Esophagus muscularis mucosa (tissue), 4 donors: ENCODE results near the gene HECTD4. TPM values are rescaled to one million over a fixed set of nuclear protein-coding genes. Genes with fewer than 3 reads are reported as not detected.

Experiments
- DNase-seq: peaks from one replicate; pipeline ENCODE4 v3.0.0-alpha.2; 2017; ENCODE audit errors: extremely low spot score
- H3K27ac ChIP-seq, 4 donors: fragments of 200-600 bp; sonication (generic); replicated peaks in 1 of 4; 1 replicate in 3 of 4; 2 replicates in 1 of 4; pipeline ENCODE4 v1.5.1; 2016 to 2019; ENCODE audit warnings: mild to moderate bottlenecking in 1 of 4
- H3K27me3 ChIP-seq, 4 donors: fragments of 200-600 bp; sonication (generic); one replicate each; pipeline versions ENCODE4 v1.5.1 to v1.6.0; 2016 to 2019
- H3K36me3 ChIP-seq, 4 donors: fragments of 200-600 bp; sonication (generic); one replicate each; pipeline ENCODE4 v1.5.1; 2016 to 2019
- H3K4me1 ChIP-seq, 4 donors: fragments of 200-600 bp; sonication (generic); one replicate each; pipeline ENCODE4 v1.5.1; 2016 to 2019
- H3K4me3 ChIP-seq, 4 donors: fragments of 200-600 bp; sonication (generic); 1 replicate in 2 of 4; 2 replicates in 2 of 4; pipeline ENCODE4 v1.5.1; 2016 to 2019; ENCODE audit warnings: mild to moderate bottlenecking in 4 of 4, moderate library complexity in 1 of 4
- H3K9me3 ChIP-seq, 4 donors: fragments of 200-600 bp; sonication (generic); 1 replicate in 3 of 4; 2 replicates in 1 of 4; pipeline ENCODE4 v1.5.1; 2016 to 2019
- CTCF ChIP-seq, 3 experiments: fragments of 200-600 bp in 2 of 3; fragments of 450-650 bp in 1 of 3; sonication (generic) in 2 of 3; IDR thresholded peaks; one replicate each; pipeline ENCODE4 v1.5.1; 2017 to 2019; ENCODE audit warnings: antibody characterized with exemption in 3 of 3, mild to moderate bottlenecking in 2 of 3, moderate library complexity in 1 of 3
- EP300 ChIP-seq: sonication (generic); formaldehyde crosslinking; IDR thresholded peaks from one replicate; pipeline ENCODE4 v1.6.1; 2017; ENCODE audit warnings: antibody characterized with exemption
- POLR2A ChIP-seq: fragments of 450-650 bp; IDR thresholded peaks from one replicate; pipeline ENCODE4 v1.6.1; 2017; ENCODE audit warnings: antibody characterized with exemption, moderate library complexity, mild to moderate bottlenecking, low read depth
- POLR2AphosphoS5 ChIP-seq, 2 donors: sonication (generic); formaldehyde crosslinking; IDR thresholded peaks; one replicate each; pipeline ENCODE4 v1.6.1; 2017; ENCODE audit warnings: antibody characterized with exemption in 2 of 2
- WGBS: methylation state at CpG from one replicate; pipeline ENCODE4 v1.1.5; 2018; 5-methylcytosine and 5-hydroxymethylcytosine counted together
- intact Hi-C: fragments of 100-400 bp; cut with DNase I; formaldehyde crosslinking; loops from one replicate; pipeline ENCODE4 v1.15.1; 2023
- total RNA-seq, 4 donors: library from RNA; depleted of rRNA; stranded (reverse); fragments of >200 nt; gene quantifications; one replicate each; pipeline versions ENCODE4 v1.1.0 to v1.2.1, GENCODE V29; 2016

HECTD4 gene
- total RNA-seq, 4 donors from 2014 or later = 27.3 to 59.3 (median 44.9) TPM

GRCh38 chr12:112185093-112185923, 196.9 kb downstream of the HECTD4 start:
- peak overlapping the region; percentile 20 to 75 (median 52) for H3K27ac ChIP-seq

GRCh38 chr12:112184056-112184887, 198.0 kb downstream of the HECTD4 start:
- peak overlapping the region; percentile 59 to 75 (median 64) for H3K27ac ChIP-seq
- no peaks in the 10 kb centered on the region for H3K9me3 ChIP-seq
- no peak overlapping the region for H3K4me3 ChIP-seq
- 93% methylated on average over 21 of the region's 46 CpGs for WGBS
- H3K27me3 ChIP-seq = no peaks in the 10 kb centered on the region
- no peak for DNase-seq
- intact Hi-C loops = no loop called here
- H3K4me1 ChIP-seq = peaks cover 3 to 46% (median 41%) of the 10 kb centered on the region in 4 donors
- TF ChIP-seq CTCF (IDR thresholded peaks at IDR 0.05) = no peak
- H3K36me3 ChIP-seq = peaks cover 13 to 72% (median 59%) of the 10 kb centered on the region in 4 donors

More at GRCh38 chr12:112185093-112185923, 196.9 kb downstream of the HECTD4 start:
- Histone ChIP-seq H3K36me3 (peaks cover 20 to 72% (median 59%) of the 10 kb centered on the region in 4 donors), H3K4me3 (no peak overlapping the region), H3K27me3 (no peaks in the 10 kb centered on the region), H3K9me3 (no peaks in the 10 kb centered on the region), H3K4me1 (peaks cover 3 to 46% (median 41%) of the 10 kb centered on the region in 4 donors)
- intact Hi-C loops = no loop called here
- no peak for DNase-seq
- TF ChIP-seq POLR2A = no peak
- TF ChIP-seq EP300 = no peak
- TF ChIP-seq CTCF (IDR thresholded peaks at IDR 0.05) = no peak
- TF ChIP-seq POLR2AphosphoS5 (IDR thresholded peaks at IDR 0.05) = no peak
- WGBS = 87% methylated on average over 18 of the region's 26 CpGs

- WGBS = 74% methylated on average over 9 of the region's 9 CpGs
- no peak for DNase-seq
- Histone ChIP-seq H3K27me3 (no peaks in the 10 kb centered on the region), H3K9me3 (no peaks in the 10 kb centered on the region), H3K27ac (peak overlapping the region; percentile 59 to 75 (median 64)), H3K4me3 (peak overlapping the region in 1 of 4 donors; percentile 4), H3K4me1 (peaks cover 3 to 46% (median 41%) of the 10 kb centered on the region in 4 donors), H3K36me3 (peaks cover 22 to 73% (median 60%) of the 10 kb centered on the region in 4 donors)
- TF ChIP-seq POLR2AphosphoS5 (IDR thresholded peaks at IDR 0.05) (no peak), POLR2A (no peak), EP300 (no peak), CTCF (IDR thresholded peaks at IDR 0.05) (no peak)
- intact Hi-C loops = no loop called here
Observed at GRCh38 chr12:112183141-112184021, 198.8 kb downstream of the HECTD4 start.

- intact Hi-C loops = no loop called here
- peak overlapping the region; percentile 59 to 75 (median 64) for H3K27ac ChIP-seq
- TF ChIP-seq POLR2AphosphoS5 (IDR thresholded peaks at IDR 0.05) (peak; percentile 55 to 60), EP300 (no peak)
- peaks cover 31 to 80% (median 61%) of the 10 kb centered on the region in 4 donors for H3K36me3 ChIP-seq
- no peak for DNase-seq
- WGBS = 30% methylated on average over 7 of the region's 7 CpGs
- peak overlapping the region in 2 of 4 donors; percentile 4 to 9 for H3K4me3 ChIP-seq
- no peaks in the 10 kb centered on the region for H3K27me3 ChIP-seq
- peaks cover 3 to 46% (median 41%) of the 10 kb centered on the region in 4 donors for H3K4me1 ChIP-seq
- no peaks in the 10 kb centered on the region for H3K9me3 ChIP-seq
Observed at GRCh38 chr12:112182499-112182898, 199.7 kb downstream of the HECTD4 start.
